HG03342 (cell line): ENCODE data around the gene TUBE1.

Experiments
- ATAC-seq: cut with Tn5 transposase; IDR thresholded peaks from one replicate; pipeline ENCODE4 v1.9.1; 2021; ENCODE audit warnings: mild to moderate bottlenecking, moderate library complexity; ENCODE audit not compliant: unreplicated experiment

Gene TUBE1

GRCh38 chr6:112037783-112038216, 49.5 kb downstream of the TUBE1 start:
- no peak for ATAC-seq

GRCh38 chr6:112036088-112036637, 51.1 kb downstream of the TUBE1 start:
- ATAC-seq: no peak

- ATAC-seq: no peak
Observed at GRCh38 chr6:112034616-112034995, 52.7 kb downstream of the TUBE1 start.

GRCh38 chr6:112033791-112034615, 53.3 kb downstream of the TUBE1 start:
- ATAC-seq: no peak

- no peak for ATAC-seq
Observed at GRCh38 chr6:112032728-112033127, 54.6 kb downstream of the TUBE1 start.

- ATAC-seq: no peak
Observed at GRCh38 chr6:112031960-112032359, 55.3 kb downstream of the TUBE1 start.

- ATAC-seq: no peak
Observed at GRCh38 chr6:112030961-112031660, 56.2 kb downstream of the TUBE1 start.

GRCh38 chr6:112030206-112030960, 56.9 kb downstream of the TUBE1 start:
- no peak for ATAC-seq

- ATAC-seq: no peak
Observed at GRCh38 chr6:112029045-112029822, 58.0 kb downstream of the TUBE1 start.

- ATAC-seq: no peak
Observed at GRCh38 chr6:112027942-112028674, 59.2 kb downstream of the TUBE1 start.

- ATAC-seq: no peak
Observed at GRCh38 chr6:112026933-112027332, 60.3 kb downstream of the TUBE1 start.

GRCh38 chr6:112024464-112024863, 62.8 kb downstream of the TUBE1 start:
- ATAC-seq: no peak

- no peak for ATAC-seq
Observed at GRCh38 chr6:112022749-112023148, 64.5 kb downstream of the TUBE1 start.

- ATAC-seq: no peak
Observed at GRCh38 chr6:112021691-112022310, 65.5 kb downstream of the TUBE1 start.
